ENCODE data around the gene CLSTN3. TPM values are rescaled to one million over a fixed set of nuclear protein-coding genes. Genes with fewer than 3 reads are reported as not detected.

The CLSTN3 gene
- total RNA-seq, 1 experiment from 2014 or later, result 34.6 TPM

- no TSS peak for BruUV-seq (replicated peaks)
- Mint-ChIP-seq H3K4me1 (ENCODE audit: insufficient read depth, unreplicated experiment) (peaks cover 6% of the 10 kb centered on the region), H3K27ac (ENCODE audit: low read depth, unreplicated experiment) (no peak overlapping the region), H3K9me3 (ENCODE audit: unreplicated experiment) (no peaks in the 10 kb centered on the region), H3K4me3 (ENCODE audit: unreplicated experiment) (no peak overlapping the region), H3K36me3 (ENCODE audit: insufficient read depth, unreplicated experiment) (peaks cover 36% of the 10 kb centered on the region), H3K27me3 (ENCODE audit: insufficient read depth, unreplicated experiment) (no peaks in the 10 kb centered on the region)
- ChIA-PET CTCF (interaction anchor here (0.7 to 1.1 kb wide), 4 partner anchors 9 to 57 kb away, joined by 3 read pairs; partner anchors contain the start of gene C1S), POLR2A (no interaction called here)
- no peak for TF ChIP-seq CTCF (IDR thresholded peaks at IDR 0.05; ENCODE audit: unreplicated experiment)
- intact Hi-C loops (cut with micrococcal nuclease), result no loop called here
- no peak for DNase-seq (ENCODE audit: unreplicated experiment)
Measured at GRCh38 chr12:7117670-7118069, 12.5 kb upstream of the CLSTN3 start.

GRCh38 chr12:7118881-7119280 is 11.3 kb upstream of the CLSTN3 start:
- H3K9me3 Mint-ChIP-seq (ENCODE audit: unreplicated experiment), result no peaks in the 10 kb centered on the region
- DNase-seq (ENCODE audit: unreplicated experiment), result no peak
- no peak overlapping the region for H3K4me3 Mint-ChIP-seq (ENCODE audit: unreplicated experiment)
- no peaks in the 10 kb centered on the region for H3K27me3 Mint-ChIP-seq (ENCODE audit: insufficient read depth, unreplicated experiment)
- H3K36me3 Mint-ChIP-seq (ENCODE audit: insufficient read depth, unreplicated experiment), result peaks cover 37% of the 10 kb centered on the region
- CTCF ChIA-PET, result interaction anchor here (0.6 to 2.0 kb wide), 6 partner anchors 9 to 251 kb away, joined by 3 to 6 read pairs (median 4); partner anchors contain the start of genes C1RL, PEX5 and TPI1
- TF ChIP-seq CTCF (IDR thresholded peaks at IDR 0.05; ENCODE audit: unreplicated experiment), result no peak
- intact Hi-C loops (cut with micrococcal nuclease), result no loop called here
- no peak overlapping the region for H3K27ac Mint-ChIP-seq (ENCODE audit: low read depth, unreplicated experiment)
- POLR2A ChIA-PET, result interaction anchor here (1.4 kb wide), 1 partner anchor 11 kb away, joined by 6 read pairs; no protein-coding TSS in a partner anchor
- no TSS peak for BruUV-seq (replicated peaks)
- H3K4me1 Mint-ChIP-seq (ENCODE audit: insufficient read depth, unreplicated experiment), result peaks cover 6% of the 10 kb centered on the region

- Mint-ChIP-seq H3K36me3 (ENCODE audit: insufficient read depth, unreplicated experiment) (peaks cover 24% of the 10 kb centered on the region), H3K4me3 (ENCODE audit: unreplicated experiment) (no peak overlapping the region), H3K27ac (ENCODE audit: low read depth, unreplicated experiment) (no peak overlapping the region), H3K27me3 (ENCODE audit: insufficient read depth, unreplicated experiment) (no peaks in the 10 kb centered on the region), H3K9me3 (ENCODE audit: unreplicated experiment) (no peaks in the 10 kb centered on the region), H3K4me1 (ENCODE audit: insufficient read depth, unreplicated experiment) (peaks cover 6% of the 10 kb centered on the region)
- BruUV-seq (replicated peaks), result no TSS peak
- ChIA-PET CTCF (interaction anchor here (0.6 to 2.0 kb wide), 2 partner anchors 24 to 156 kb away, joined by 3 to 6 read pairs; no protein-coding TSS in a partner anchor), POLR2A (no interaction called here)
- TF ChIP-seq CTCF (IDR thresholded peaks at IDR 0.05; ENCODE audit: unreplicated experiment), result no peak
- intact Hi-C loops (cut with micrococcal nuclease), result no loop called here
- DNase-seq (ENCODE audit: unreplicated experiment), result no peak
Measured at GRCh38 chr12:7120166-7120565, 10.0 kb upstream of the CLSTN3 start.

GRCh38 chr12:7121324-7121723 is 8.8 kb upstream of the CLSTN3 start:
- H3K9me3 Mint-ChIP-seq (ENCODE audit: unreplicated experiment), result no peaks in the 10 kb centered on the region
- BruUV-seq (replicated peaks), result no TSS peak
- peaks cover 6% of the 10 kb centered on the region for H3K4me1 Mint-ChIP-seq (ENCODE audit: insufficient read depth, unreplicated experiment)
- H3K4me3 Mint-ChIP-seq (ENCODE audit: unreplicated experiment), result no peak overlapping the region
- DNase-seq (ENCODE audit: unreplicated experiment), result no peak
- peaks cover 18% of the 10 kb centered on the region for H3K36me3 Mint-ChIP-seq (ENCODE audit: insufficient read depth, unreplicated experiment)
- H3K27ac Mint-ChIP-seq (ENCODE audit: low read depth, unreplicated experiment), result no peak overlapping the region
- POLR2A ChIA-PET, result no interaction called here
- intact Hi-C loops (cut with micrococcal nuclease), result no loop called here
- CTCF ChIA-PET, result interaction anchor here (0.8 to 1.6 kb wide), 4 partner anchors 8 to 146 kb away, joined by 3 to 7 read pairs (median 3); no protein-coding TSS in a partner anchor
- no peaks in the 10 kb centered on the region for H3K27me3 Mint-ChIP-seq (ENCODE audit: insufficient read depth, unreplicated experiment)
- TF ChIP-seq CTCF (IDR thresholded peaks at IDR 0.05; ENCODE audit: unreplicated experiment), result no peak

Data from MCF 10A (cell line).